Fibroblast of lung (primary cell): ENCODE measurements around the gene MAML2. TPM values are rescaled to one million over a fixed set of nuclear protein-coding genes. Genes with fewer than 3 reads are reported as not detected.

Experiments
- DNase-seq, 2 donors: peaks; one replicate each; pipeline versions ENCODE4 v3.0.0 to v3.0.0-alpha.2; 2010; ENCODE audit warnings: low read depth in 2 of 2
- H2AFZ ChIP-seq: 2 replicates; pipeline ENCODE4 v1.5.1; 2012; ENCODE audit warnings: low read length, control low read depth, inconsistent platforms
- H3K27ac ChIP-seq: 2 replicates; pipeline ENCODE4 v1.5.1; 2011; ENCODE audit warnings: low read length, control low read depth; ENCODE audit not compliant: insufficient read depth
- H3K27me3 ChIP-seq: 2 replicates; pipeline ENCODE4 v1.5.1; 2011; ENCODE audit warnings: mild to moderate bottlenecking, low read length; ENCODE audit not compliant: control insufficient read depth, insufficient read depth
- H3K36me3 ChIP-seq: 2 replicates; pipeline ENCODE4 v1.5.1; 2011; ENCODE audit warnings: low read length; ENCODE audit not compliant: control insufficient read depth, insufficient read depth
- H3K4me1 ChIP-seq: 2 replicates; pipeline ENCODE4 v1.5.1; 2011; ENCODE audit warnings: low read length; ENCODE audit not compliant: control insufficient read depth, insufficient read depth; ENCODE audit errors: extremely low read depth
- H3K4me2 ChIP-seq: 2 replicates; pipeline ENCODE4 v1.5.1; 2011; ENCODE audit warnings: low read length, control low read depth; ENCODE audit not compliant: insufficient read depth; ENCODE audit errors: extremely low read depth
- H3K4me3 ChIP-seq, 4 experiments: fragments of 200-600 bp in 1 of 4; sonication (generic) in 1 of 4; replicated peaks in 1 of 4; 2 replicates each; pipeline ENCODE4 v1.5.1; 2011 to 2016; ENCODE audit warnings: low read length in 4 of 4, low read depth in 3 of 4, mild to moderate bottlenecking in 3 of 4, control low read depth in 2 of 4, inconsistent platforms in 1 of 4, mixed read lengths in 1 of 4; ENCODE audit not compliant: insufficient read depth in 1 of 4; ENCODE audit errors: control extremely low read depth in 1 of 4
- H3K79me2 ChIP-seq: 2 replicates; pipeline ENCODE4 v1.5.1; 2012; ENCODE audit warnings: mild to moderate bottlenecking, low read length, inconsistent platforms; ENCODE audit not compliant: control insufficient read depth, insufficient read depth
- H3K9ac ChIP-seq: 2 replicates; pipeline ENCODE4 v1.5.1; 2011; ENCODE audit warnings: mild to moderate bottlenecking, low read length, control low read depth; ENCODE audit not compliant: insufficient read depth
- H3K9me3 ChIP-seq: 2 replicates; pipeline ENCODE4 v1.5.1; 2012; ENCODE audit warnings: low read depth, low read length; ENCODE audit not compliant: control insufficient read depth, insufficient read depth
- H4K20me1 ChIP-seq: 2 replicates; pipeline ENCODE4 v1.5.1; 2011; ENCODE audit warnings: low read length; ENCODE audit not compliant: control insufficient read depth, insufficient read depth; ENCODE audit errors: extremely low read depth
- EZH2 ChIP-seq: IDR thresholded peaks from 2 replicates; pipeline ENCODE4 v1.5.1; 2012; ENCODE audit warnings: low read length, control low read depth, mild to moderate bottlenecking; ENCODE audit errors: missing control alignments
- polyA plus RNA-seq, 2 donors: library from polyadenylated mRNA; depleted of rRNA in 1 of 2; stranded (reverse) in 1 of 2; unstranded in 1 of 2; fragments of >200 nt; gene quantifications; 2 replicates each; pipeline ENCODE4 v1.2.1, GENCODE V29; 2011 to 2012; ENCODE audit warnings: missing spikeins in 1 of 2
- total RNA-seq: library from RNA; depleted of rRNA; stranded (reverse); fragments of >200 nt; gene quantifications from 2 replicates; pipeline ENCODE4 v1.2.1, GENCODE V29; 2014
- TF ChIP-seq, protein P1 (sequence below), 2 donors: IDR thresholded peaks in 1 of 2; conservative IDR thresholded peaks in 1 of 2; 1 replicate in 1 of 2; 2 replicates in 1 of 2; pipeline ENCODE4 v1.5.1; 2011 to 2012; ENCODE audit warnings: low read length in 2 of 2, control low read depth in 1 of 2, inconsistent platforms in 1 of 2, low read depth in 1 of 2, mild to moderate bottlenecking in 1 of 2

Gene MAML2
- total and polyA plus RNA-seq, 2 donors (not counting 1 experiment from before 2014, with no cell fraction given) = 13.0 to 19.0 TPM

DNA sequence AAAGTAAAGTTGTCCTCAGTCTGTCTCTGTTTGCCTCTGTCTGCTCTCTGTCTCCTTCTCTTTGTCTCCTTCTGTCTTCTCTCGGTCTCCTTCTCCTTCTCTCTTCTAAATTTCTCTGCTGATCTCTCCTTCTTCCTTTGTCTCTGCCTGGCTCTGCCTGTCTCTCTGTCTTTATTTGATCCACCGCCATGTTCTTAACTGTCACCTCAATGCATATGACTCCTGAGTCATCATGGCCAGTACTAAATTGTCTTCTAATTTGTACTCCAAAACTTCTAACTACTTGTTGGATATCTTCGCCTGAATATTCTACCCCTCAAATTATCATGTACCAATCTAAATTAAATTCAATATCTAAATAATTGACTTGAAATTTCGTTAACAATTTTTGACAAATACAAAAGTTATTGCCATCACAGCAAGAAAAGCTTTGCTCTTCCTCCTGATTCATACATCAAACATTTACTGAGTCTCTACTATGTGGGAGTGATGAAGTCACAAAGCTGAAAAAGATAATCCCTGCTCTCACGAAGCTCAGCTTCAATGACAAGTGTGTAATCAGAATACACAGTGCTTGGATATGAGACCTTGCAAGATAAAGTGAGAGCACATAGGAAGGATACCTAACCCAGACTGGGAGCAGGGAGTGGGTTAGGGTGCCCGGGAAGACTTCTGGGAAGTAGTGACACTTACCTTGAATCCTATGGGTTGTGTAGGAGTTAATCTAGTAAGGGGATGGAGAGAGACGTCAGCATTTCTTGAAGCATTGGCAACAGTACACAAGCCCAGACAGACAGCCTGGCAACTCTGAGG is 193.0 kb downstream of the MAML2 start:
- Histone ChIP-seq H3K9ac (no peak overlapping the region), H3K4me1 (peaks cover 21% of the 10 kb centered on the region), H4K20me1 (no peaks in the 10 kb centered on the region), H2AFZ (no peak overlapping the region), H3K27ac (peak overlapping the region; percentile 71), H3K36me3 (no peaks in the 10 kb centered on the region), H3K79me2 (peaks cover 21% of the 10 kb centered on the region), H3K4me3 (no peak overlapping the region), H3K9me3 (no peaks in the 10 kb centered on the region), H3K4me2 (peak overlapping the region; percentile 38), H3K27me3 (no peaks in the 10 kb centered on the region)
- no peak for TF ChIP-seq EZH2
- TF ChIP-seq, protein P1, sequence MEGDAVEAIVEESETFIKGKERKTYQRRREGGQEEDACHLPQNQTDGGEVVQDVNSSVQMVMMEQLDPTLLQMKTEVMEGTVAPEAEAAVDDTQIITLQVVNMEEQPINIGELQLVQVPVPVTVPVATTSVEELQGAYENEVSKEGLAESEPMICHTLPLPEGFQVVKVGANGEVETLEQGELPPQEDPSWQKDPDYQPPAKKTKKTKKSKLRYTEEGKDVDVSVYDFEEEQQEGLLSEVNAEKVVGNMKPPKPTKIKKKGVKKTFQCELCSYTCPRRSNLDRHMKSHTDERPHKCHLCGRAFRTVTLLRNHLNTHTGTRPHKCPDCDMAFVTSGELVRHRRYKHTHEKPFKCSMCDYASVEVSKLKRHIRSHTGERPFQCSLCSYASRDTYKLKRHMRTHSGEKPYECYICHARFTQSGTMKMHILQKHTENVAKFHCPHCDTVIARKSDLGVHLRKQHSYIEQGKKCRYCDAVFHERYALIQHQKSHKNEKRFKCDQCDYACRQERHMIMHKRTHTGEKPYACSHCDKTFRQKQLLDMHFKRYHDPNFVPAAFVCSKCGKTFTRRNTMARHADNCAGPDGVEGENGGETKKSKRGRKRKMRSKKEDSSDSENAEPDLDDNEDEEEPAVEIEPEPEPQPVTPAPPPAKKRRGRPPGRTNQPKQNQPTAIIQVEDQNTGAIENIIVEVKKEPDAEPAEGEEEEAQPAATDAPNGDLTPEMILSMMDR (conservative IDR thresholded peaks at IDR 0.05 in 1 of 2, IDR thresholded peaks at IDR 0.05 in 1 of 2; ENCODE audit: low read depth in 1 of 2, low read length in 2 of 2) = no peak
- peak in 1 of 2 donors; percentile 92 for DNase-seq

GRCh38 chr11:96147906-96148486 is 195.0 kb downstream of the MAML2 start:
- H3K4me1 ChIP-seq = peaks cover 10% of the 10 kb centered on the region
- H3K4me2 ChIP-seq = no peak overlapping the region
- H3K79me2 ChIP-seq = peaks cover 14% of the 10 kb centered on the region
- no peak overlapping the region for H2AFZ ChIP-seq
- no peaks in the 10 kb centered on the region for H4K20me1 ChIP-seq
- DNase-seq = no peak
- no peak overlapping the region for H3K9ac ChIP-seq
- no peaks in the 10 kb centered on the region for H3K27me3 ChIP-seq
- H3K4me3 ChIP-seq = no peak overlapping the region
- no peaks in the 10 kb centered on the region for H3K36me3 ChIP-seq
- TF ChIP-seq, protein P1 (conservative IDR thresholded peaks at IDR 0.05 in 1 of 2, IDR thresholded peaks at IDR 0.05 in 1 of 2; ENCODE audit: low read depth in 1 of 2, low read length in 2 of 2) = no peak
- TF ChIP-seq EZH2 = no peak
- H3K9me3 ChIP-seq = no peaks in the 10 kb centered on the region
- H3K27ac ChIP-seq = no peak overlapping the region

GRCh38 chr11:96147186-96147585 is 195.8 kb downstream of the MAML2 start:
- H3K9me3 ChIP-seq = no peaks in the 10 kb centered on the region
- H3K79me2 ChIP-seq = peaks cover 8% of the 10 kb centered on the region
- no peak for TF ChIP-seq EZH2
- TF ChIP-seq, protein P1 (conservative IDR thresholded peaks at IDR 0.05 in 1 of 2, IDR thresholded peaks at IDR 0.05 in 1 of 2; ENCODE audit: low read depth in 1 of 2, low read length in 2 of 2) = no peak
- no peak overlapping the region for H3K4me3 ChIP-seq
- H3K4me2 ChIP-seq = no peak overlapping the region
- no peaks in the 10 kb centered on the region for H4K20me1 ChIP-seq
- no peak overlapping the region for H3K27ac ChIP-seq
- no peaks in the 10 kb centered on the region for H3K27me3 ChIP-seq
- no peak for DNase-seq
- H3K9ac ChIP-seq = no peak overlapping the region
- no peak overlapping the region for H2AFZ ChIP-seq
- no peaks in the 10 kb centered on the region for H3K36me3 ChIP-seq
- peaks cover 10% of the 10 kb centered on the region for H3K4me1 ChIP-seq
